Activated gamma-delta T cell (primary cell): Measurements from ENCODE around the gene DCHS1.

ENCODE experiments used
- DNase-seq: peaks from one replicate; lab custom pipeline; 2025; lab: John Stamatoyannopoulos, UW

DCHS1 gene

DNA sequence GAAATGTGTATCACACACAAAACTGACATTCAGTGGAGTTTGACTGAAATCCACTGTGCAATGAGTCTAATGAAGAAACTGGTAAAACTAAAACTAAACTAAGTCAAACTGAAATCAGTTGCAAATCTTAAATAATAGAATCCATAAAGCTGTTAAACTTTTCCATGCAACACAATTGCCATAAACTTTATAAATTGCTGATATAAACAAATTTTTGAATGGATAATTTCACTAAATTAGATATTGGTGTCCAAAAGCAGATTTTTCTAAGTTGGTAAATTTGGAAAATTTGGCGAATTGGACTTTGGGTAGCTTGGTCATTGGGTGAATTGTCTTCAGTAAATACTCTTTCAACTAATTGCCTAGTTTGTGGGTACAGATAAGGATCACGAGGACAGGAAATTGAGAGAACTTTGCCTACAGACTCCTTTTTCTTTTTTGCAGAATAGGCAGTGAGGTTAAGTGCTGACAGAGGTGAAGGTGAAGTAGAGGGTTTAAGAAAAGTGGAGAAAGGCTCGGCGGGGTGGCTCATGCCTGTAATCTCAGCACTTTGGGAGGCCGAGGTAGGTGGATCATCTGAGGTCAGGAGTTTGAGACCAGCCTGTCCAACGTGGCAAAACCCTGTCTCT lies 14.7 kb upstream of the DCHS1 start:
- DNase-seq: no peak

DNA sequence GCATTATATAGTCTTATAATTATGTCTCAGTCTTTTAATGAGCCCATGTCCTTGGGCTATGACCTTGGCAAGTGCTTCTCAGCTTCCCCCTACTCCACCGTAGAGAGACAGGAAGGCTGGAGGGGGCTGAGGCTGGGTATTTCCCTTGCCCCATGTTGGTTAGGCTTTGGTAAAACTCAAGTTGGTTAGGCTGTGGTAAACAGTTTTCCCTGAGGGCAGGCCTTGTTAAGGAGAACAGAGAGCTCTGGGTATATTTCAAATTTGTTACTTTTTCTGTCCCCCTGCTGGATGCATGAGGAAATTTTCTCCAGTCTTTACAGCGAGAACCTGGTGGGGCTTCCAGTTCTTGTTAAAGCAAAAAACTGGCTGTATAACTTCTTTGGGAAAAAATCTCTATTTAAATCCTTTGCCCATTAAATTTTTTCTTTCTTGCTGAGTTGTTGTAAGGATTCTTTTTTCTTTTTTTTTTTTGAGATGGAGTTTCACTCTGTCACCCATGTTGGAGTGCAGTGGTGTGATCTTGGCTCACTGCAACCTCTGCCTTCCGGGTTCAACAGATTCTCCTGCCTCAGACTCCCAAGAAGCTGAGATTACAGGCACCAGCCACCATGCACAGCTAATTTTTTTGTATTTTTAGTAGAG lies 12.2 kb upstream of the DCHS1 start:
- no peak for DNase-seq

DNA sequence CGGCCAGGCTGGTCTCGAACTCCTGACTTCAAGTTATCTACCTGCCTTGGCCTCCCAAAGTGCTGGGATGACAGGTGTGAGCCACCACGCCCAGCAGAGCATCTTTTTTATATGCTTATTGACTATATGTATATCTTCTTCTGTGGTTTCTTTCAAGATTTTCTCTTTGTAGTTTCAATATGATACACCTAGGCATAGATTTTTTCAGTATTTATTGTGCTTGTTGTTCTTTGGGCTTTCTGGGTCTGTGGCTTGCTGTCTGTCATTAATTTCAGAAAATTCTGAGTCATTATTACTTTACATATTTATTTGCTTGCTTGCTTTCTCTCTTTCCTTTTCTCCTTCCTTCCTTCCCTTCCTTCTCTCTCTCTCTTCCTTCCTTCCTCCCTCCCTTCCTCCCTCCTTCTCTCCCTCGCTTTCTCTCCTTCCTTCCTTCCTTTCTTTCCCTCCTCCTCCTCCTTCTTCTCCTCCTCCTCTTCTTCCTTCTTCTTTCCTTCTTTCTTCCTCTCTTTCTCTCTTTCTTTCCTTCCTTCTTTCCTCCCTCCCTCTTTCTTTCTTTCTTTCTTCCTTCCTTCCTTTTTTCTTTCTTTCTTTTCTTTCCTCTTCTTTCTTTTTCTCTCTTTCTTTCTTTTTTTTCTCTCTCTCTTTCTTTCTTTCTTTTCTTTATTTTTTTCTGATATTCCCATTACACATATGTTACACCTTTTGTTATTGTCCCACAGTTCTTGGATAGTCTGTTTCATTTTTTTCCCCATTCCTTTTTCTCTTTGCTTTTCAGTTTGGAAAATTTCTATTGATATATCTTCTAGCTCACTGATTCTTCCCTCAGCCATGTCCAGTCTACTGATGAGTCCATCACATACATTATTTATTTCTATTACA lies 10.9 kb upstream of the DCHS1 start:
- no peak for DNase-seq

DNA sequence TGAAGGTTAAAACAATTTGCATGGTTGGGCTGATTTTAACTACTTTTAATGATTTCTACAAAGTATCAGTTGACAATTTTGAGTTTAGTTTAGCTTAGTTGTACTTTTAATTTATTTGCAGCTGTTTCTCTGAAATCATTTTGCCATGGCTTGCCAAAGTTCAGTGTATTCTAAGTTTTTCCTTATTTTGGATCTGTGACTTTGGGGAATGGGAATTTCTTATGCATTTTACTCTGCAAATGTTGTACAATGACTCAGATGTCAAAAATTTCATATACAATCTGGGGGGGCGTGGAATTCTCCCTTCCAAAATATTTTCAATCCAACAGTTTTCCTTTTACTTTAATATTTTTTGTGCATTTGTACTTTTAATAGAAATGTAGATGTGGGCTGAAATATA lies 8.9 kb upstream of the DCHS1 start:
- DNase-seq: no peak

DNA sequence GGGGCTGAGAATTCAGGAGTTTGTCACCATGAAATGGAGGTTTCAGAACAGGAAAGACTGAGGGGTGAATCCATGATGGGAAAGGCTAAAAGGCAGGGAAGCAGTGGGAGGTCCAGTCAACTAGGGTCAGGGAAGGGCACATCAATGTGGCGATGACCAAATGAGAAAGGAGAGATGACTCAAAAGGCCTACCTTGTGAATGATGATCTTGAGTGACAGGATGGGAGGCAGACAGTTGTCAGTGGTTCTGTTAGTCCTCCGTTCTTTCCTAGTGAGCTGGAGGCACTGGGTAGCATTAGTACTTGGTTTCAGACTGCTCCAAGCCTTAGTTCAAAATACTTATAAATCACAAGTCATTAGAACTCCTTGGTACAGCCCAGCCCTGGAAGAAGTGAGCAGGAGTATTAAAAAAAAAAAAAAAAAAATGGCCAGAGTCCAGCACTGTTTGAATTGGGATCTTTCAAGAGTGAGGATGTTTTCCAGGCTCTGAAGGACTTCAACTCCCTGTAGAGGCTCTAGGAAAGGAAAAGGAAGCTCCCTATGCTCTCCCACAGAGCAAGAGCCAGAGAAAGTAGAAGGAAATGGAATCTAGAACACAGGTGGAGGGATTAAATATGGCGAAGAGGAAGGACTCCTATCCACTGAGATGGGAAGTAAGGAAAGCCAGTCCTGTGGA lies 8.3 kb upstream of the DCHS1 start:
- DNase-seq: no peak

DNA sequence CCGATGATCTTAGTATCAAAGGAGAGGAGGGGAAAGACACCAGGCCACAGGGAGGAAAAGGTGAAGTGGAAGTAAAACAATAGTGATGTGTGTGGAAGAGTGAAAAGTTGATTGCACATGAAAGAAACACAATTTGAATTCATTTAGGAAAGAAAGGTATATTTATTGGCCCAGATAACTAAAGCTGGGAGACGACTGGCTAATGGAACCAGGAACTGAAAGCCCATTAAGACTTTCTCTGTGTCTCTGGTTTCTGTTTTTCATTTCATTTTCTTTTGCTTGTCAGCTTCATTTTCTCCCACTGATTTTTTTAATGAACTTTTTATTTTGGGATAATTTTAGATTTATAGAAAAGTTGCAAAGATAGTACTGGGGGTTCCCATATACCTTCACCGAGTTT lies 5.1 kb upstream of the DCHS1 start:
- DNase-seq: no peak

DNA sequence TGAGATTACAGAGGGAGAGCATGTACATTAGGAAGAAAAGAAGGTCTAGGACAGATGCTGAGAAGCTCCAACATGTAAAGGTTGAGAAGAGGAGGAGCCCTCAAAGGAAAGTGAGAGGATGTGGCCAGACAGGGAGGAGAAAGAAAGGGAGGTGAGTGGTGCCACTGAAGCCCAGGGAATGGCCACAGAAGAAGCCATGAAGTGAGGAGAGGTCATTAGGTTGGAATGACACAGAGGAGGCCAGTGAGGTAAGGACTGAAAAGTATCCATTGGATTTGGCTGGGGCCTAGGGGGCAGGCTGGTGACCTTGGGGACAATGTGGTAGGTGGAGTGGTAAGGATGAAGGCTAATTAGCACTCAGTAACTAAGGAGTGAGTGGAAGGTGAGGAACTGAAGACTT lies 3.0 kb upstream of the DCHS1 start:
- no peak for DNase-seq

DNA sequence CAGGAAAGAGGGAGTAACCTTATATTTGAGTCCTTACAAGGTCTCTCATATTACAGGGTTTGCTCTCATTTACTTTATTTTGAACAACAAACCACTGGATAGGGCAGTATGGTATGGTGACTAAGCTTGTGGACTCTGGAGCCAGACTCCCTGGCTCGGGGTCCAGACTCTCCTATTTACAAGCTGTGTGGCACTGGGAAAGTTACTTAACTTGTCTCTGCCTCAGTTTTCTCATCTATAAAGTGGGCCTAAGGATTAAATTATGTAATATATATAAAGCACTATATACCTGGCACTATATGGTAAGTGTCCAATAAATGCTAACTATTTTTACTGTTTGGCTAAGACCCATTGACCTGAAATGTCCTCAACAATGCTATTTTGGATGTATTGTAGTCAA lies 1.7 kb upstream of the DCHS1 start:
- DNase-seq: no peak

DNA sequence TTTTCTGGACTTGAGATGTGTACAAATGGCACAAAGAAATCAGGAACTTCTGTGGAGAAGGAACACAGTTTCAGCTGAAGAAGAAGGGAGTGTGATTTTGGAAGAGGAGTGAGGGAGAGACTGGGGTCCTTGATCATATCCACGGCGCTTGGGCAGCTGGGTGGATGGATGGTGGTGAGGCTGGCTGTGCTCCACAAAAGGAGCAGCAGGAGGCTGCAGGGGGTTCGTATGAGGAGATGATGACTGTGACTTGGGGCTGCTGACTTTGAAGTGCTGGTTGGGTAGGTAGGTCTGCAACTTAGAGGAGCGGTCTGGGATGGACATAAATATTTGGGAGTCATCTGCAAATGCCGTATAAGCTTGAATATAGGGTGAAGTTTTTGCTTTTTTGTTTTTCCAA lies 1.3 kb upstream of the DCHS1 start:
- DNase-seq: no peak

DNA sequence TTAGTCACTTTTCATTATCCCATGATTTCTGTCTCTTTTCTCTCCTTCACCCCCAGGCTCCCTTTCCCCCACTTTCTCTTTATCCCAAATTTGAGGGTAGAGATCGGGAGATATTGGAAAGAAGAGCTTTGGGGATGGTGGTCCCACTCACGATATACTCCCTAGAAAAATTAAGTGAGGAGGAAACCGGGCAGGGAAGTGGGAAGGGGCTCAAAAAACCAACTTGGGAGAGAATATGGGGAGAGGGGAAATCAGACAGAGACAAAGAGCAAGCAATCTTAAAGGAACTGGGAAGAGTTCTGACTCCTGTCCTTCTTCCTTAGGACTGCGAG lies 941 bp upstream of the DCHS1 start:
- no peak for DNase-seq

DNA sequence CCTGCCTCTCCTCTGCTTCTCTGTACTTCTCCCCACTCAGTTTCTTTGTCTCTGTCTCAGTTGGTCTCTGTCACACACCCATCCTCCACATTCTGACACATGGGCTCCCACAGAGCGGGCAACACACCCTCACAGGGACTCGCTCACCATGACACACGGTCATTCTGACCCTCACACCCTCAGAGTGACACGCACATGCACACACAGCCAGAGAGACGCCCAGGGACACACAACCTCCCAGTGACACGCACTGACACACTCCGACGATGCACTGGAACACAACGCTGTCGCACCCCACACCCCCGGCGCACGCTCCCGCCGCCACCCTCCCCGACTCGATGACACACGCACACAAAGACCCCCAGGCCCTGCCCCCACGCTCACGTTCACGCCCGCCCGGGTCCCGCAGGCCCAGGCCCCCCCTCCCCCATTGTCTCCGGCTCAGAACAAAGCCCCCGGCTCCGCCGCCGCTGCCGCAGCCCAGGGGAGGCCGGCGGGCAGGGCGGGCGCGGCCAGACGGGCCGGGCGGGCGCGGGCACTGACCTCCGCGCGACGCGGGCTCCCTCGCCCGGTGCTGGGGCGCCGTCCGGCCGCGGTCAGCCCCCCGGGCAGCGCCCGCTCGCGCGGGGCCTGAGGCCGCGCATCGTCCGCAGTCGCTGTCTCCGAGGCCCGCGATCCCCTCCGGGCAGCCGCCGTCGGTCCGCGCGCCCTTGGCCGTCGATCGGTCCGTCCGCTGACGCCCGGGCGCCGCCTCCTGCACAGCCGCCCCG lies 404 bp downstream of the DCHS1 start:
- no peak for DNase-seq

DNA sequence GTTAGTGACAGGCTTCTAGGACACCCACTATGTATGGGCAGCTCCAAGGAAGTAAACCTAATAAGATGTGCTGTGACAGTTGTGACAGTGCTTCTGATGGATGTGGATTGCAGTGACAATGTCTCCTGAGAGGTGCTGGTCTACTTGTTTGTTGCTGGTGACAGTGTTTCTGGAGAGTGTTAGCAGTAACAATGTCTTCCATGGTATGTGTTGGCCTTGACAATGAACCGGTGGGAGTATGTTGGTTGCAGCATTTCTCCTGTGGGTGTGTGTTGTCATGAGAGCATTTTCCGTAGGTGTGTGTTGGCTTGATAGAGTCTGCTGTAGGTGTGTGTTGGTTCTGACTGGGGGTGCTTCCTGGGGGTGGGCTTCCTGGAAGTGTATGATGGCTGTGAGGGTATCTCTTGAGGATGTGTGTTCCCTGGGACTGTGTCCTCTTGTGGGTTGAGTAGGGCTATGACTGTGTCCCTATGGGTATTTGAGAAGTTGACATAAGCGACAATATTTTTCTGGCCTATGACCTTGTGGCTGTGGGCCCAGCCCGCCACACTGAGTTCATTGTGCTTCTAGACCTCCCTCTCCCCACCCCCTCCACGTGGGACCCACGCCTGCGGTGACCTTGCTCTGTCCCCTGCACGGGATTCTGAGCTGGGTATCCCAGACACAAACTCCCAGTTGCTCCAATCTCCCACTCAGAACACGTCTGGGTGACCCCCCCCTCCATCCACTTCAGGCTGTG lies 1.2 kb downstream of the DCHS1 start:
- DNase-seq: no peak

DNA sequence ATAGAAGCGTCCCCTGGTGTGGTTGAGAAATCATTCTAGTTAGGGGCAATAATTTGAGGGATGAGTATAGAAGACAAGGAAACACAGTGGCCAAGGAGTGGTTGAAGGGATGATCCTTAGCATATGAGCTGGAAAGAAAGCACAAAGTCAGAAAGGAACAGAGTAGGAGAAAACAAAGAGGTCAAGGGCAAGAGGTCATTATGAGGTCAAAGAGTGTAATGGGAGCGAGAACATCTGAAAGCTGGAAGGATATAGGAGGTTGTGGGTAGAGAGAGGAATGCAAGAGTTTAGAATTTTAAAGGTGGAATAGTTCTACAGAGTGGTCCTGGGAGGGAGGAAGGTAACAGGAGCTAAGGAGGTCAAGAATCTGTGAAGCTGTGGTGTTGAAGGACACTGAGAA lies 2.0 kb downstream of the DCHS1 start:
- no peak for DNase-seq

DNA sequence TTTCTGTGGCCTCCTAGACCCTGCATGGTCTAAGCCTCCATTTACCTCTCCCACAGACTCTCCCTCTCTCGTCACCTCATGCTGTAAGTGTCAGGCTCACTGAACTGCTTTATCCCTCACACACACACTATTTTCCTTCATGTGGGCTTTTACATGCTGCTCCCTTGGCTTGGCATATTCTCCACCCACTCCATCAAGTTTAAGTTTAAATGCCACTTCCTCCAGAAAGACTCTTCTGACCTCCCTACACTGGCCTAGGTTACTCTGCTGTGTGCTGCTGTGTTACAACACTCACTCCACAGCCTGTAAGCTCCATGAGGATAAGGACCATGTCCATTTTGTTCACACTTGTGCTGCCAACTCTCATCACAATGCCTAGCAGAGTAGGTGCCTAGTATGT lies 2.5 kb downstream of the DCHS1 start:
- no peak for DNase-seq

DNA sequence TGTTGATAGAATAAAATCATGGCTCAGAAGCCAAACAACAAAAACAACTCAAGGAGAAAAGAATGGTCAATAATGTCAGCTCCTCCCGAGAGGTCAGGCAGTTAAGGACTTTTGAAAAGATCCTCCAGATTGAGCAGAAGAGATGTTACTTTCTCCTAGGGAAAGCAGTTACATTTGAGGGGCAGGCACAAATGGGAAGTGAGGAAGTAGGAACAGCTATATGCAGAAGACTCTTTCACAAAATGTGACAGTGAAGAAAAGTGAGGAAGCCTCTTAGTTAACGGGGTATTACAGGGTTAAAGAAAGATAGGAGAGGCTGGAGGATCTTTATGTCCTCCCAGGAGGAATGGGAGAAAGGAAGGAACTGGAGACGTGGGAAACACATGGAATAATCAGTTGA lies 3.4 kb downstream of the DCHS1 start:
- DNase-seq: no peak

DNA sequence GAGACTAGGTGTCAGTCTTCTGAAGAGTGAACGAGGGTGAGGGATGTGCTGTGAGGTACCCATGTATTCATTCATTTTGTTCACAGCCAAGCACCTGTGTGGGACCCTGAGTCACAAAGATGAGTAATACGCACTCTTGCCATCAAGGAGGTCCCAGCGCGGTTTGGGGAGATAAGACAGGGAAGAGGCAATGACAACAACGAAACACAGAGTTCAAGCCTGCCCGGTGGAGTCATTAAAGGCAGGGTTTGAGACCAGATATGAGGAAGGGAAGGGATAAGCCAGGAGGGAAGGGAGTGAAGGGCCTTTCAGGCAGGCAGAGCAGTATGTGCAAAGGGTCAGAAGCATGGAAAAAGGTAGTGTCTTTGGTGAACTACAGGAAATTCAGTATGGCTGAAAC lies 4.6 kb downstream of the DCHS1 start:
- no peak for DNase-seq

DNA sequence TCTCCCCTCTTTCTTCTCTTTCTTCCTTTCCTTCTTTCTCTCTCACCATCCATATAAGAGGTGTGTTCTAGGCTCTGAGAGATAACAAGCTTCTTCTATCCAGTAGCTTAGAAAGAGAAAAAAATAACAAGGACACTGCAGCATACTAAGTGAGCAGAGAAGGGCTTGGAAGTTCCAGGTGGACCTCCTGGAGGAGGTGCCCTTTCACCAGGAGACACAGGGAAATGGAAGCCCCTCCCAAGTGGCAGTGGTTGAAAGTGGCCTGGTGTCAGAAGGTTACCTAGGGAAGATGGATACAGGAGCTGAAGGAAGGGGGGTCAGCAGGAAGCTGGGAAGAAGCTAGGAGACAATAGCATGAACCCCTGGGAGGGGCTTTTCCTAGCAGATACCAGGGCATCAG lies 5.5 kb downstream of the DCHS1 start:
- DNase-seq: no peak

DNA sequence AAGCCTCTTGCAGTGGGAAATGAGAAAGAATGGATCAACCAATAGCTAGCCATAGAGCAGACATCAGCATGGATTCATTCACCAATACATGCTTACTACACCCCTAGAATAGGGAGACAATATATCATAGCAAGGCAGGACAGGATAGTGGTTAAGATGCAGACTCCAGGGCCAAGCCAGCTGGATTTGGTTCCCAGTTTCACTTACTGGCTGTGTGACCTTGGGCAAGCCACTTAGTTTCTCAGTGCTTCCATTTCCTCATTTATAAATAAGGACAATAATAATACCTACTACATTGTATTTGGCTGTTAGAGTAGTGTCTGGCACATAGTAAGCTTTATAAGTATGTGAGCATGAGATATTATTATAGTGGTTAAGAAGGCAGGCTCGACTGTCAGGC lies 7.1 kb downstream of the DCHS1 start:
- DNase-seq: no peak

DNA sequence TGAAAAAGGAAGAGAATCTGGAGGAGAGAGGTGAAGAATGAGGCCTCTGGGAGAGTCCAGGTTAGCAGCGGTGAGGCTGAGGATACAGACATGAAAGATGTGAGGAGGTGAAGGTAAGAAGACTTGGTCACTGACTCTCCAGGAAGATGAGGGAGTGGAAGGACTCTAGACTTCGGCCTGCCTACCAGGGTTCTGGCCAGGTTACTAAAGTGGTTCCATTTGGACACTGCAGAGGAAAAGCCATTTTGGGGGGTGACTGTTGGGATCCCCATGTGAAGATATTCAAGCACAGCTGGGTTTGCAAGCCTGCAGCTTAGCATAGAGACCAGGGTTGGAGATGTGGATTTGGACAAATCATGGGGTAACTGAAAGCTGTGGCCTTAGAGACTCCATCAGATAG lies 7.8 kb downstream of the DCHS1 start:
- DNase-seq: no peak

DNA sequence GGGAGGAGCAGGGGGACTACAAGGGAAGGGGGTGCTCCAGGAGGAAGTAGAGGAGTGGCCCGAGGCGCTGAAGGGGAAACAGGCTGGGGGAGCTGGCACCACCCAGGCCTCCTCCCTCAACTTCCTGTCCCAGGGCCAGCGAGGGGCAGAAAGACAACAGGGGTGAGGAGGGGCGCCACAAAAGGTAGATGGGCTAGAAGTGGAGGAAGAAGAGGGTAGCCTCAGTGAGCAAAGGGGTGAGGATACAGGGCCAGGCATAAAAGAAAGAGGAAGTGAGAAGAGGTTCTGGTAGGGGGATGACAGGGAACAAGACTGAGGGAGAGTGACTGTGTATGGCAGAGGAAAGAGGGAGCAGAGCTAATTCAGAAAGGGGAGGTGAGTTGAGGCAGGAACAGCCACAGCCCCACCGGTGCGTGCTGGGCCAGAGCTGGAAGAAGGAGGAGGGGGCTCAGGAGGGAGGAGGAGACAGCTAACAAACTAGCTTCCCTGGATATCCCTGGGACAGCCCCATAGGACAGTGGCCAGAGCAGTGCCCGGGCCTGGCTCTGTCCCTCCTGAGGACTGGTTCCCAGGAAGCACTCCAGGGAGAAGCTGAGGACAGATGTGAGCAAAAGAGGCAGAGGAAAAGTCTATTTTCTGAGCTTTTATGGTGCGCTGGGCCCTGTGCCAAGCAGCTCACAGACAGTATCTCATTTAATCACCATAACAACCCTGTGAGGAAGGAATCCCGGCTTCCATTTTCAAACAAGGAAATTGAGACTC lies 8.5 kb downstream of the DCHS1 start:
- DNase-seq: no peak

DNA sequence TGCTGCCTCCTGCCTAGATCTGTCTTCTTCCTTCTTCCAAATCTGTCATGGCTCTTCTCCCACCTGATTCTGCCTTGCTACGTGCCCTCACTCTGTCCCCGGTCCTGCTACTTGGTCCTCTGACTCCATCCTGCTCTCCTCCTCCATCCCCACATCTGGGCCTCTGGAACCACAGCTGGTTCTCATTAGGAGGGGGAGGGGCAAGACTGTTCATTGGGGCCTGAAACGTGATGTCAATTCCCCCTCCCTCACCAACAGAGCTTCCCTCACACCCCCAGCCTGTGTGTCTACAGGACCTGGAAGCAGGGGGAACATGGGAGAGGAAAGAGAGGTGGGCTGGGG lies 9.1 kb downstream of the DCHS1 start:
- DNase-seq: no peak
